K562 (cell line): Measurements from ENCODE around the gene MGA.

Experiments used
- ATF7 ChIP-seq: fragments of 450-650 bp; IDR thresholded peaks from 2 replicates; pipeline ENCODE4 v1.7.1; 2014; ENCODE audit warnings: mild to moderate bottlenecking, moderate library complexity
- BHLHE40 ChIP-seq: IDR thresholded peaks from 2 replicates; pipeline ENCODE4 v1.6.1; 2011; ENCODE audit warnings: low read length, improper control_type of control experiment
- CBX8 ChIP-seq: fragments of 200-600 bp; sonication (generic); IDR thresholded peaks from 2 replicates; pipeline ENCODE4 v1.6.1; 2012; ENCODE audit warnings: borderline replicate concordance, mixed run types, low read depth, mild to moderate bottlenecking, moderate library complexity, mixed read lengths, low read length, control low read depth, inconsistent platforms; ENCODE audit not compliant: poor library complexity, severe bottlenecking; ENCODE audit errors: extremely low read depth
- ELF4 ChIP-seq: fragments of 450-650 bp; formaldehyde crosslinking; IDR thresholded peaks from 2 replicates; pipeline ENCODE4 v1.4.0; 2022; ENCODE audit warnings: missing genetic modification characterization
- EZH2 ChIP-seq: IDR thresholded peaks from 2 replicates; pipeline ENCODE4 v1.6.1; 2012; ENCODE audit warnings: low read depth, mild to moderate bottlenecking, inconsistent platforms, low read length, borderline replicate concordance
- HDAC2 ChIP-seq: fragments of 450-650 bp; IDR thresholded peaks from 2 replicates; pipeline ENCODE4 v1.6.1; 2016; ENCODE audit warnings: mild to moderate bottlenecking
- NBN ChIP-seq: fragments of 450-650 bp; IDR thresholded peaks from 2 replicates; pipeline ENCODE4 v1.6.1; 2016; ENCODE audit warnings: low read depth, mild to moderate bottlenecking
- NUFIP1 ChIP-seq: fragments of 450-650 bp; IDR thresholded peaks from 2 replicates; pipeline ENCODE4 v1.6.1; 2018; ENCODE audit not compliant: partially characterized antibody
- ZNF668 ChIP-seq: fragments of 250-450 bp; sonication (Bioruptor Pico); IDR thresholded peaks from 2 replicates; pipeline ENCODE4 v1.8.0; 2022; ENCODE audit warnings: mild to moderate bottlenecking, inconsistent platforms
- ZSCAN29 ChIP-seq: fragments of 450-650 bp; IDR thresholded peaks from 2 replicates; pipeline ENCODE4 v1.6.1; 2017
- TF ChIP-seq, protein P1 (sequence below): sonication (generic); formaldehyde crosslinking; IDR thresholded peaks from 2 replicates; pipeline ENCODE4 v1.8.1; 2022; ENCODE audit warnings: missing genetic modification reagents
- TF ChIP-seq, protein P2 (sequence below): sonication (generic); formaldehyde crosslinking; IDR thresholded peaks from 2 replicates; pipeline ENCODE4 v1.8.1; 2023; ENCODE audit warnings: mild to moderate bottlenecking, missing genetic modification reagents, moderate library complexity
- TF ChIP-seq, protein P3 (sequence below): fragments of 450-650 bp; IDR thresholded peaks from 2 replicates; pipeline ENCODE4 v1.6.1; 2016; ENCODE audit warnings: low read depth, mild to moderate bottlenecking, moderate library complexity
- TF ChIP-seq, protein P4 (sequence below): fragments of 250-450 bp; sonication (Bioruptor Pico); IDR thresholded peaks from 2 replicates; pipeline ENCODE4 v1.4.0; 2020; ENCODE audit warnings: mild to moderate bottlenecking, moderate library complexity

DNA sequence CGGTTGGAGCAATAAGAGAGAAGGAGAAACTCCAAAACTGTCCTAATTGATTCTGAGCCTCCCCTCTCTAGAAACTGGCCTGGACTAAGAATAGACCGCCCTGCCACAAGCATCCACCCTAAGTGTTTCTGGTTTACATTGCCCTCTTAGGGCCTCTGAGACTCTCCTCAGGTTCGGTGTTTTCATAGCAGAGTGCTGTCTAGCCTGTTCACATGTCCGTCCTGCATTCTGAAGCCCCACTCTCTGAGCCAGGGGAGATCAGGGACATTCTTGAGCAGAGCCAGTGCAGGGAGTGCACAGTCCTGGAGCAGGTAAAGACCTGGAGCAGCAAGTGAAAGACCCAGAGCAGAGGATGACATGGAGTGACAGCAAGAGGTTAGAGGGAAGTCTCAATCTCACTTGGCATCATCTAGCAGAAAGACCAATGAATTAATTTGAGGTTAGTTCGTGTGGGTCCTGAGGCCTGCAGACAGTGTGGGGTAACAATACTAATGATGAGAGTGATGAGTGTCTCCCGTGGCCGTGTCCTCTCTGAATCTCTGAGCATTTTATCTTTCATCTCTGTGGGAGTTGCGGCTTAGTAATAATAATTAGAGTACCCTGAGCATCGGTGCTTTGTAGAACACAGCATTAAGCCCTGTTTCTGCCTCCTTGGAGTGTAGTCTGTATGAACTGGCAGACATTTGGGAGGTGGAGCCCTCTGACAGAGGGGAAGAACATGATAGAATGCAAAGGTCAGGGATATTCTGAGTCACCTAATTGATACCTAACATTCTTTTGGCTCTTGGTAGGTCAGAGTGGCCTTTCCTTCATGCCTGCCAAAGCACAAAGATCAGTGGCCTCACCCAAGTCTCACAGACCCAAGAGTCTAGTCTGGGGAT is 138.6 kb downstream of the MGA start:
- TF ChIP-seq, protein P1, sequence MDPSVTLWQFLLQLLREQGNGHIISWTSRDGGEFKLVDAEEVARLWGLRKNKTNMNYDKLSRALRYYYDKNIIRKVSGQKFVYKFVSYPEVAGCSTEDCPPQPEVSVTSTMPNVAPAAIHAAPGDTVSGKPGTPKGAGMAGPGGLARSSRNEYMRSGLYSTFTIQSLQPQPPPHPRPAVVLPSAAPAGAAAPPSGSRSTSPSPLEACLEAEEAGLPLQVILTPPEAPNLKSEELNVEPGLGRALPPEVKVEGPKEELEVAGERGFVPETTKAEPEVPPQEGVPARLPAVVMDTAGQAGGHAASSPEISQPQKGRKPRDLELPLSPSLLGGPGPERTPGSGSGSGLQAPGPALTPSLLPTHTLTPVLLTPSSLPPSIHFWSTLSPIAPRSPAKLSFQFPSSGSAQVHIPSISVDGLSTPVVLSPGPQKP (CRISPR knock-in tag) = no peak
- TF ChIP-seq, protein P2, sequence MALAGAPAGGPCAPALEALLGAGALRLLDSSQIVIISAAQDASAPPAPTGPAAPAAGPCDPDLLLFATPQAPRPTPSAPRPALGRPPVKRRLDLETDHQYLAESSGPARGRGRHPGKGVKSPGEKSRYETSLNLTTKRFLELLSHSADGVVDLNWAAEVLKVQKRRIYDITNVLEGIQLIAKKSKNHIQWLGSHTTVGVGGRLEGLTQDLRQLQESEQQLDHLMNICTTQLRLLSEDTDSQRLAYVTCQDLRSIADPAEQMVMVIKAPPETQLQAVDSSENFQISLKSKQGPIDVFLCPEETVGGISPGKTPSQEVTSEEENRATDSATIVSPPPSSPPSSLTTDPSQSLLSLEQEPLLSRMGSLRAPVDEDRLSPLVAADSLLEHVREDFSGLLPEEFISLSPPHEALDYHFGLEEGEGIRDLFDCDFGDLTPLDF = no peak
- TF ChIP-seq BHLHE40 (no peak), HDAC2 (no peak), NUFIP1 (no peak), NBN (no peak), EZH2 (no peak), ZNF668 (no peak), ELF4 (no peak), ATF7 (no peak), ZSCAN29 (no peak), CBX8 (no peak)
- TF ChIP-seq, protein P3, sequence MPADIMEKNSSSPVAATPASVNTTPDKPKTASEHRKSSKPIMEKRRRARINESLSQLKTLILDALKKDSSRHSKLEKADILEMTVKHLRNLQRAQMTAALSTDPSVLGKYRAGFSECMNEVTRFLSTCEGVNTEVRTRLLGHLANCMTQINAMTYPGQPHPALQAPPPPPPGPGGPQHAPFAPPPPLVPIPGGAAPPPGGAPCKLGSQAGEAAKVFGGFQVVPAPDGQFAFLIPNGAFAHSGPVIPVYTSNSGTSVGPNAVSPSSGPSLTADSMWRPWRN = no peak
- TF ChIP-seq, protein P4, sequence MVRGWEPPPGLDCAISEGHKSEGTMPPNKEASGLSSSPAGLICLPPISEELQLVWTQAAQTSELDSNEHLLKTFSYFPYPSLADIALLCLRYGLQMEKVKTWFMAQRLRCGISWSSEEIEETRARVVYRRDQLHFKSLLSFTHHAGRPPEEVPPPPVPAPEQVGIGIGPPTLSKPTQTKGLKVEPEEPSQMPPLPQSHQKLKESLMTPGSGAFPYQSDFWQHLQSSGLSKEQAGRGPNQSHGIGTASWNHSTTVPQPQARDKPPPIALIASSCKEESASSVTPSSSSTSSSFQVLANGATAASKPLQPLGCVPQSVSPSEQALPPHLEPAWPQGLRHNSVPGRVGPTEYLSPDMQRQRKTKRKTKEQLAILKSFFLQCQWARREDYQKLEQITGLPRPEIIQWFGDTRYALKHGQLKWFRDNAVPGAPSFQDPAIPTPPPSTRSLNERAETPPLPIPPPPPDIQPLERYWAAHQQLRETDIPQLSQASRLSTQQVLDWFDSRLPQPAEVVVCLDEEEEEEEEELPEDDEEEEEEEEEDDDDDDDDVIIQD (CRISPR knock-in tag) = no peak
